Measurements from ENCODE around the gene GPR108.

DNA sequence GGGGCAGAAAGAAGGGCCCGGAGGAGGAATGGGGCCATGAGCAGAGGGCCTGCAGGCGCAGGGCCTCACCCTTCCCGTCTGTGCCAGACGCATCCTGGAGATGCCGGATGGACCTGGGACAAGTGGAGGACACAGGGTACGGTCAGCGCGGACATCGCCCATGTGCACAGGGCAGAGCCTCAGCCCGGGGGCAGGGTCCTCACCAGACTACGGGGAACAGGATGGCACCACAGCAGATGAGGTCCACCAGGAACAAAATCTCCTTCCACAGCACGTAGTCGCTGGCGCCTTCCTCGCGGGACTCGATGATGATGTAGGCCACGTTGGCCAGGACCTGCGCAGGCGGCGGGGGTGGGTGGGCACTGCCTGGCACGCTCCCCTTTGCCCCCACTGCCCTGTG, 5.6 kb downstream of the GPR108 start:
- TF ChIP-seq, protein P1, sequence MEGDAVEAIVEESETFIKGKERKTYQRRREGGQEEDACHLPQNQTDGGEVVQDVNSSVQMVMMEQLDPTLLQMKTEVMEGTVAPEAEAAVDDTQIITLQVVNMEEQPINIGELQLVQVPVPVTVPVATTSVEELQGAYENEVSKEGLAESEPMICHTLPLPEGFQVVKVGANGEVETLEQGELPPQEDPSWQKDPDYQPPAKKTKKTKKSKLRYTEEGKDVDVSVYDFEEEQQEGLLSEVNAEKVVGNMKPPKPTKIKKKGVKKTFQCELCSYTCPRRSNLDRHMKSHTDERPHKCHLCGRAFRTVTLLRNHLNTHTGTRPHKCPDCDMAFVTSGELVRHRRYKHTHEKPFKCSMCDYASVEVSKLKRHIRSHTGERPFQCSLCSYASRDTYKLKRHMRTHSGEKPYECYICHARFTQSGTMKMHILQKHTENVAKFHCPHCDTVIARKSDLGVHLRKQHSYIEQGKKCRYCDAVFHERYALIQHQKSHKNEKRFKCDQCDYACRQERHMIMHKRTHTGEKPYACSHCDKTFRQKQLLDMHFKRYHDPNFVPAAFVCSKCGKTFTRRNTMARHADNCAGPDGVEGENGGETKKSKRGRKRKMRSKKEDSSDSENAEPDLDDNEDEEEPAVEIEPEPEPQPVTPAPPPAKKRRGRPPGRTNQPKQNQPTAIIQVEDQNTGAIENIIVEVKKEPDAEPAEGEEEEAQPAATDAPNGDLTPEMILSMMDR (conservative IDR thresholded peaks at IDR 0.05; ENCODE audit: low read length): no peak
- no peak for TF ChIP-seq EZH2phosphoT487 (IDR thresholded peaks at IDR 0.05; ENCODE audit: borderline replicate concordance, low read depth, low read length)
